Kidney epithelial cell (primary cell): ENCODE data around the gene CITED4. TPM values are rescaled to one million over a fixed set of nuclear protein-coding genes. Genes with fewer than 3 reads are reported as not detected.
A peak's percentile ranks its signal among the peaks of the same experiment; 100 is the strongest.

Source experiments
- DNase-seq: peaks from one replicate; pipeline ENCODE4 v3.0.0-alpha.2; 2010; ENCODE audit warnings: low read depth
- H3K27me3 ChIP-seq: 2 replicates; pipeline ENCODE4 v1.6.0; 2011; ENCODE audit warnings: low read length; ENCODE audit not compliant: control insufficient read depth, insufficient read depth
- H3K36me3 ChIP-seq: 2 replicates; pipeline ENCODE4 v1.5.1; 2011; ENCODE audit warnings: low read length; ENCODE audit not compliant: control insufficient read depth, insufficient read depth
- H3K4me3 ChIP-seq: 2 replicates; pipeline ENCODE4 v1.5.1; 2011; ENCODE audit warnings: low read depth, mild to moderate bottlenecking, control low read depth, low read length
- CTCF ChIP-seq: IDR thresholded peaks from 2 replicates; pipeline ENCODE4 v1.5.1; 2011; ENCODE audit warnings: mild to moderate bottlenecking, moderate library complexity, low read length, control low read depth, inconsistent platforms; ENCODE audit not compliant: insufficient read depth, poor library complexity, severe bottlenecking
- total RNA-seq: library from RNA; depleted of rRNA; stranded (reverse); fragments of >200 nt; gene quantifications from 2 replicates; pipeline ENCODE4 v1.2.3, GENCODE V29; 2015

CITED4 gene
- total RNA-seq, 1 donor from 2014 or later: 31.0 TPM

GRCh38 chr1:40868051-40868723 is 6.0 kb upstream of the CITED4 start:
- Histone ChIP-seq H3K27me3 (no peaks in the 10 kb centered on the region), H3K4me3 (no peak overlapping the region), H3K36me3 (no peaks in the 10 kb centered on the region)
- TF ChIP-seq CTCF: no peak
- DNase-seq: peak; percentile 81

- Histone ChIP-seq H3K27me3 (no peaks in the 10 kb centered on the region), H3K36me3 (no peaks in the 10 kb centered on the region), H3K4me3 (peak overlapping the region; percentile 45)
- no peak for DNase-seq
- no peak for TF ChIP-seq CTCF
These were observed 749 bp downstream of the CITED4 start for GRCh38 chr1:40861224-40862003.

GRCh38 chr1:40860706-40861223 is 1.4 kb downstream of the CITED4 start:
- Histone ChIP-seq H3K27me3 (no peaks in the 10 kb centered on the region), H3K36me3 (no peaks in the 10 kb centered on the region), H3K4me3 (peak overlapping the region; percentile 45)
- no peak for DNase-seq
- no peak for TF ChIP-seq CTCF

DNA sequence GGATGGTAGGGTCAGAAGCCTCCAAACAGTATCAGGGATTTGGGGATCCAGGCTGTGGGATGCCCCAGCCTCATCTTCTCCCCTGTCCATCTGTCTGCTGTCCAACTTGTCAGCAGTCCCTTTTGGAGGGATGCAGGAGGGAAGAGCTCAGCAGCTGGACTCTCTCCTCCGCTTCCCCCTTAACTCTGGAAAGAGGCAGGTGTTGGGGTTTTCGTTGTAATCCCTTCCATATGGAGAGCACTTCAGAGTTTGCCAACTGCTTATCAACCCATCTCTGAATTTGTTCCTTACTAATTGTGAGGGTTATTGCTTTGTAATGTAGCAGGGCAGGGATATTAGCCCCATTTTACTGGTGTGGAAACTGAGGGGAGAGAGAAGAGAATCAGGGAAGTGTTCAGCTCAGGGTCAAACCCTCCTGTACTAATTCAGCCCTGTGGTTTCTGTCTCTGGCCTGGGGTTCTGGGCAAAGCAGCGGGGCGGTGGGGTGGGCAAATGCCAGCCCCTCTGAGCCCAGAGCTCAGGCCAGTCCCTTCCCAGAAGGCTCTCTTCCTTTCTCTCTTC is 3.2 kb downstream of the CITED4 start:
- Histone ChIP-seq H3K4me3 (no peak overlapping the region), H3K36me3 (no peaks in the 10 kb centered on the region), H3K27me3 (no peaks in the 10 kb centered on the region)
- TF ChIP-seq CTCF: no peak
- no peak for DNase-seq

DNA sequence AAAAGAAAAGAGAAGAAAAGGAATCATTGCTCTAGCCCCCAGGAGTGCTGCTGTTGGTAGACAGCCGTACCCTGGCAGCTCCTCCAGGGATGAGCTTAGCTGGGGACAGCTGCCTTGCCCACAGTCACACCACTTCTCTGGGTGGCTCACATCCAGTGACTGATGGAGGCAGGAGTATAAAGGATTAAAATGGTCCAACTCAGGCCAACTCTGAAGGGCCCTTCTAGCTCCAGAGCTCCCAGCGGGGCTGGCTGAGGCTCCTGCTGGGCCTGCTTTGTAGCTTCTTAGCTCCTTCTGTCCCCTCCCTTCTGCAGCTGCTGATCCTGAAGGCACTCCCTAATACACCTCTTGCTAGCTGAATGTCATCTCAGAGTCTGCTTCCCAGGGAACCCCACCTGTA is 4.4 kb downstream of the CITED4 start:
- DNase-seq: no peak
- no peak for TF ChIP-seq CTCF
- no peaks in the 10 kb centered on the region for H3K27me3 ChIP-seq
- H3K36me3 ChIP-seq: no peaks in the 10 kb centered on the region
- H3K4me3 ChIP-seq: no peak overlapping the region
